GM21723 (cell line): ENCODE measurements around the gene OLIG1.

Experiments used
- ATAC-seq: cut with Tn5 transposase; IDR thresholded peaks from one replicate; pipeline ENCODE4 v1.9.1; 2021; ENCODE audit warnings: mild to moderate bottlenecking, moderate library complexity; ENCODE audit not compliant: unreplicated experiment

The OLIG1 gene

DNA sequence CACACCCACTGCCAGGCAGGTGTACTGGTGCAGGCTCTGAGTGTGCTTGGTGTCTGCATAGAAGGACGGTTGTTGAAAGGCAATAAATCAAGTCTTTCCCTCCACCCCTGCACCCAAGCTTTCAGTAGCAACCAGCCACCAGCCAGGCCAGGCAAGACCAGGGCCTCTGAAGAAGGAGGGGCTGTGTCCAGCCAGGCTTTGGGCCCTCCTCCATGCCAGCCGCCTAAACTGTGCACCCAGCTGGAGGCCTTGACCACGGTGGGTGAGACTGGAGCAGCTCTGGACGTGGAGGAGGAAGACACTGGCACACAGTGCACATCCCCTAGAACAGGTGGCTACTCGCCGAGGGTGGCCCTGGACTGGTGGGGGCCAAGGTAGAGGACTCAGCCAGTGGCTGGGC, 39.3 kb upstream of the OLIG1 start:
- no peak for ATAC-seq

DNA sequence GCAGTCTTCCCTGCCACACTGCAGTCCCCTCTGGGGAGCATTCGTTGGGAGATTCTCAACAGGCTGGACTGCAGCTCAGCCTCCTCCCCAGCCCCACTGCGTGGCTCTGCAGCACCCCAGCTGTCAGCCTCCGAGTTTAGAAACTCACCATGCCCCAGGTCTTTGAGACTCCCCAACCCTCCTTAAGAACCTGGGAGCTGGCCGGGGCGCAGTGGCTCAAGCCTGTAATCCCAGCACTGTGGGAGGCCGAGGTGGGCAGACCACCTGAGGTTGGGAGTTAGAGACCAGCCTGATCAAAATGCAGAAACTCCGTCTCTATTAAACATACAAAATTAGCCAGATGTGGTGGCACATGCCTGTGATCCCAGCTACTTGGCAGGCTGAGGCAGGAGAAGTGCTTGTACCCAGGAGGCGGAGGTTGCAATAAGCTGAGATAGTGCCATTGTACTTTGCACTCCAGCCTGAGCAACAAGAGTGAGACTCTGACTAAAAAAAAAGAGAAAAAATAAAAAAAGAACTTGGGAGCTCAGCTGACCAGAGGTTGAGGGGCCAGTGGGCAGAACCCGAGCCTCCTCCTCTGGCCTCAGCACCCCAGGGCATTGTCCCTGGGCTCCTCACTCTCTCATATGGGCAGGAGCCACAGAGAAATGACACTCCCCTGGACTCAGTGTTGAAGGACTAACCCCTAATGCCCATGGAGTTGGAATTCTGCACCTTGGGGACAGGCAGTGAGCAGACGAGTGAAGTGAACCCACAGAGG, 38.6 kb upstream of the OLIG1 start:
- no peak for ATAC-seq

DNA sequence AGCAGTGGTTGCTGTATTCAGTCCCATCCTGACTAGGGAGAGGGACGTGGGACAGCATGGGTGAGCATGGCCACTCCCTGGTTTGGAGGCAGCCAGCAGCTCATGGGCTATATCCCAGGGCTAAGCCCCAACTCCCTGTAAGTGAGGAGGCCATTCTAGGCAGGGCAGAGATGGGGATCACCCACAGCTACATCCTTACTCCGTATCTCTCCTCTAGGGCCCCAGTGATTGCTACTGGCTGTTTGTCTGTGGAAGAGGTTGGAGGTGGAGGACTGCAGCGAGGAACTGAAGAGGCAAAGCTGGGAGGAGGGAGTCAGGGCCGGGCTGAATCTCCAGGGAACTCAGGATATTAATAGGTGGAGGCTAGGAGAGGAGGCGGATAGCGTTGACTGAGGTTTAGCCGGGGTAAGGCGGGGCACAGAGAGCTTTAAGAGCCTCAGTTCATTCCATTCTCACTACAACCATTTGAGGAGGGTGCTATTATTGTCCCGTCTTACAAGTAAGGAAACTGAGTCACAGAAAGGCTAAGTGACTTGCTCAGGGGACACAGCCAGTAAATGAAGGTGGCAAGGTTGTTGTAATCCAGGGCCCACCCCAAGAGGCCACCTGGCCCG, 37.4 kb upstream of the OLIG1 start:
- ATAC-seq: no peak

DNA sequence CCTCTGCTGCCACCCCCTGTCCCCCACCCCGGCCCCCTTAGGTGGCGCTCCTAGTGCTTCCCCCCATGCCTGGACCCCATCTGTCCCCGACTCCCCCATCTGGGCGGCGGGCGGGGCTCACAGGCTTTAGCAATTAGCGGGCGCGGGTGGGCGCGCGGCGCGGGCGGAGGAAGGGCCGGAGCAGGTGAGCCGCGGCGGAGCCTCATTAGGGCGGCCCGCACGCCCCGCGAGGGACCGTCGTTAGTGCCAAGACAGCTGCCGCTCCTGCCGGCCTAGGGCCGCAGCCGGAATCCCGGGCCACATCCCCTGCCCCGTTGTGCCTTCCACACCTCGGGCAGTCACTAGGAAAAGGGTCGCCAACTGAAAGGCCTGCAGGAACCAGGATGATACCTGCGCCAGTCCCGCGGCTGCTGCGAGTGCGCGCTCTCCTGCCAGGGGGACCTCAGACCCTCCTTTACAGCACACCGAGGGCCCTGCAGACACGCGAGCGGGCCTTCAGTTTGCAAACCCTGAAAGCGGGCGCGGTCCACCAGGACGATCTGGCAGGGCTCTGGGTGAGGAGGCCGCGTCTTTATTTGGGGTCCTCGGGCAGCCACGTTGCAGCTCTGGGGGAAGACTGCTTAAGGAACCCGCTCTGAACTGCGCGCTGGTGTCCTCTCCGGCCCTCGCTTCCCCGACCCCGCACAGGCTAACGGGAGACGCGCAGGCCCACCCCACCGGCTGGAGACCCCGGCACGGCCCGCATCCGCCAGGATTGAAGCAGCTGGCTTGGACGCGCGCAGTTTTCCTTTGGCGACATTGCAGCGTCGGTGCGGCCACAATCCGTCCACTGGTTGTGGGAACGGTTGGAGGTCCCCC, 36.6 kb upstream of the OLIG1 start:
- no peak for ATAC-seq

DNA sequence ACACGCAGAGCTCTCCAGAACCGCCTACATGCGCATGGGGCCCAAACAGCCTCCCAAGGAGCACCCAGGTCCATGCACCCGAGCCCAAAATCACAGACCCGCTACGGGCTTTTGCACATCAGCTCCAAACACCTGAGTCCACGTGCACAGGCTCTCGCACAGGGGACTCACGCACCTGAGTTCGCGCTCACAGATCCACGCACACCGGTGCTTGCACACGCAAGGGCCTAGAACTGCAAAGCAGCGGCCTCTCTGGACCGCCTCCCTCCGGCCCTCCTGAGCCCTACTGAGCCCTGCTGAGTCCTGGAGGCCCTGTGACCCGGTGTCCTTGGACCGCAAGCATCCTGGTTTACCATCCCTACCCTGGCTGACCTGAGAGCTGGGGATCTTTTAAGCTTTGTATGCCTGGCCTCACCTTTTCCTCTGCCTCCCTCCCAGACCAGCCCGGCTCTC, 36.0 kb upstream of the OLIG1 start:
- no peak for ATAC-seq

DNA sequence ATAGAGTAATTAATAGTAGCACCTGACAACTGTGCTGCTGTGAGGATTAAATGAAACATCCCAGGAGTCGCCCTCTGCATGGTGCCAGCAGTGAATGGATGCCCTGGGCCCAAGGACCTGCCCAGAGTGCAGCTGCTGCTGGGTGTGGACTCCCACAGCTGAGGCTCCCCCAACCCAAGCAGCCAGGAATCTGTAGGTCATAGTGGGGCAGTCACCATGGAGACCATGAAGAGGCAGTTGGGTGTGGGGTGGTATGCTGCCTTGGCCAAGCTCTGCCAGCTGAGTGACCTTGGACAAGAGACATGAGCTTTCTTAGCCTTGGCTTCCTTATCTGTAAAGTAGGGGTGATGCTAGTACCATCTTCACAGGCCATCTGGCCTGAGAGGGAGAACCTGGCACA, 34.8 kb upstream of the OLIG1 start:
- no peak for ATAC-seq

DNA sequence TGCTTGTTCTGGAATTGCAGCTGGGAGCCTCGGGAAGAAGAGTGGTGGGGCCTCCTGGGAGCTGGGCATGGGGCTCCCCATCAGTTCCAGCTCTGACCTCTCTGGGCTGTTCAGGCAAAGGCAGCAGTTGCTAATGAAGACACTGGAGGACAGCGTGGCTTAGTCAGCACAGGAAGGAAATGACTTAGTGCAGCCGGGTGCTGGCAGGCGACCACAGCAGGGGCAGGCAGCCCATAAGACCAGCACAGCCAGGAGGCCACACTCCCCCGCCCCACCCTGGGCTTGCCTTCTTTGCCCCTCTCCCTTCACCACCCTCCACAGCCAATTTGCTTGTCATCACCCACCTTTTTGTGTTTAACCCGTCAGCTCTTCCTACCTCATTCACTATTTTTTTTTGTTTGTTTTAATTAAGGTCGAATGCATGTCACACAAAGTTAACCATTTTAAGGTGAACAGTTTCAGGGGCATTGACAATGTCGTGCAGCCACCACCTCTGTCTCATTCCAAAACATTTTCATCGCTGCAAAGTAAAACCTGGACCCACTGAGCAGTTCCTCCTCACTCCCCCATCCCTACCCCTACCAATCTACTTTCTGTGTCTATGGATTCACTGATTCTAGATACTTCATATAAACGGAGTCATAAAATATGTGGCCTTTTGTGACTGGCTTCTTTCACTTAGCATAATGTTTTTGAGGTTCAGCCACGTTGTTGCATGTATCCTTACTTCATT, 33.3 kb upstream of the OLIG1 start:
- no peak for ATAC-seq

DNA sequence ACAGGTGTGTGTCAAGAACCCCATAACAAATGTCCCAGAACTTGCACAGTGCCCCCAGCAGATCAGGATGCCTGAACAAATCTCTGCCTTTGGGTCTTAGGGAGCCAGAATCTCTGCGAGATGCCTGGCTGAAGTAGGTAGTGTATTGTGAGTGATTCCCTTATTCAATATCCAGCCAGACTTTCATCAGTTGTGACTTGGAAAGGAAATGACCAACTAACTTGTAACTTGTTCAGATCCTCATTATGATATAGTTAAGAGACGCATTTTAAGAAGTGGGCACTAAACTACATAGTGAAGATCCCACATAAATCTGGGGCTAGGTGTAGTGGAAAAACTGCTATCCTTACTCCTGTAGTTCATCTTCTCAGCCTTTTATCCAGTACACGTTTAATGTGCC, 32.4 kb upstream of the OLIG1 start:
- no peak for ATAC-seq

DNA sequence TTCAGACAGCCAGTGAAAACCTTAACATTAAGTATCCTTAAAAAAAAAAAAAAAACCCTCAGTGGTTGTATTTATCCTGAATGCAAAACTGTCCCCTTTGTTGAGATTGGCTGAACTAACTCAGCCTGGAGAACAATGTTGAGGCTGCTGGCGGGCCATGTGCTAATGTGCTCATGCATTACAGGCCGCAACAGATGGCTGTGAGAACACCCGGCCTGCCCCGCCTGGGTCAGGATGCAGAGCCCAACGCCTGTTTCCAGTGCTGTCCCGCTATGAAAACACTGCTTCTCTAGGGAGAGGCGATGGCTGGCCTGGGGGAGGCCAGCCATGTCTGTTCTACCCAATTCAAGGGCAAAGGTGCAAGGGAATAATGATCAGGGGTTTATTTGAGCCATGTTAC, 30.4 kb upstream of the OLIG1 start:
- ATAC-seq: no peak

DNA sequence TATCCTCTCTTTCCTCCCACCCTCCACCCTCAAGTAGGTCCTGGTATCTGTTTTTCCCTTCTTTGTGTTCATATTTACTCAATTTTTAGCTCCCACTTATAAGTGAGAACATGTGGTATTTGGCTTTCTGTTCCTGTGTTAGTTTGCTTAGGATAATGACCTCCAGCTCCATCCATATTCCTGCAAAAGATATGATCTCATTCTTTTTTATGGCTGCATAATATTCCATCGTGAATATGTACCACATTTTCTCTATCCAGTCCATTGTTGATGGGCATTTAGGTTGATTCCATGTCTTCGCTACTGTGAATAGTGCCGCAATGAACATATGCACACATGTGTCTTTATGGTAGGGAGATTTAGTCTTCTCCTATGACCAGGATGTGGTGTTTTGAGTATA, 29.7 kb upstream of the OLIG1 start:
- no peak for ATAC-seq

DNA sequence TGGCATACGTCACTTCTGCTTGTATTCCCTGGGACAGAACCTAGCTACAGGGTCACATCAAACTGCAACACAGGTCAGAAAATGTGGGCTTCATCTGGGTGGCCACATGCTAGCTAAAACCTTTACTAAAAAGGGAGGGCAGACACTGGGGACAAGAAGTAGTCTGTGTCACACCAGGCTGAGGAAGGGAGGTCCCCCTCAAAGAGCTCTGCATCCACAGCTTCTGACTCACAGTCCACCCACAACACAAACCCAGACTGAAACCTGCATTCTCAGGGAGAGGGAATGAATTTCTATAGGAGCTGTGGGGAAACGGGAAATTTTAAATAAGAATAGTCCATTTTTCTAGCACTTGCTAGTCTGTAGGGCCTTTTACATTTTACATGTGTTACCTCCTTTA, 28.0 kb upstream of the OLIG1 start:
- no peak for ATAC-seq

DNA sequence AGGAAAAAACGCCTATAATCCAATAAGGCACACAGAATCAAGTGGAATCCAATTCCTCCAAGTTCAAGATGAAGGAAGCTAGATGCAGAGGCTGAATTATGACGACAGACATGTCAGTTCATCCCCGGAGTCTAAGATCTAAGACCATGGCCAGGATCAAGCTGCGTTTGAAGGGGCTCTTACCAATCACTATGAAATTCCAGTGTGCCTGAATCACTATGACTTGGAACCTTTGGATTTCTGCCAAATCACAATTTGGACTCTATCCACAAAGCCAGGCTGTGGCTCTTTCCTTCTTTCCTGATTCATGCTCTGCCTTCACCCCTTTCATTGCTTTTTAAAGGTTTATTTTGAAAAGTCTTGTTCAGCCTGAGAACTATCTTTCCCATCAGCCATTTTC, 27.1 kb upstream of the OLIG1 start:
- no peak for ATAC-seq

DNA sequence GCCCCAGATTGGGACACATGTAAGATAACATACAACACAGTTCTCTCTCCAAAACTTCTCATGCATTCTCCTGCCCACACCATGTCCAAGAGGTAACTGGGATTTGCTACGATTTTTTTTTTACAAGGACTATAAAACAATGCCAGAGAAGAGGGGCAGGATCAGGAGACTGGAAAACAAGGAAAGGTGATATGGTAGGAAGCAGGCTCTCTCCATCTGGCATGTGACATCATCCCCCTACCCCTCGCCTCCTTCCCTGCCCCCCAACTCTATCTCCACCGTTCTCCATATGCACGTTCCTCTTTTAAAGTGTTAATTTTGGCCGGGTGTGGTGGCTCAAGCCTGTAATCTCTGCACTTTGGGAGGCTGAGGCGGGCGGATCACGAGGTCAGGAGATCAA, 23.5 kb upstream of the OLIG1 start:
- ATAC-seq: no peak

DNA sequence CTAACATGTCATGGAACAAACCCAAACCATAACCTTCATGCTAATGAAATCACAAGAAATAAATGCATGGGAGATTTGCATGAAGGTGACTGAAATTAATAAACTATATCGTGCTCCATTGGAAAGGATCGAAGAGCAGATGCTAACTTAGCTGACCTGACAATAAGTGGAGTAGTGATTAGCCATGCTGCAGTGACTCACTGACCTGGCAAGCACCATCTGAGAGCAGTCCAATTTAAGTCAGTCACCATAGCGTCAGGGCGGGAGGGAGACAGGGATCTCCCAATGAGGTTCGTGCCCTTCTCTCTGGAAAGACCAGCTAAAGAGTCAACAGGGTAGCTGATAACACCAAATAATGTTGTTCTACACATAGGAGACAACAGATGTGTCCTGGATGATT, 22.7 kb upstream of the OLIG1 start:
- ATAC-seq: no peak

DNA sequence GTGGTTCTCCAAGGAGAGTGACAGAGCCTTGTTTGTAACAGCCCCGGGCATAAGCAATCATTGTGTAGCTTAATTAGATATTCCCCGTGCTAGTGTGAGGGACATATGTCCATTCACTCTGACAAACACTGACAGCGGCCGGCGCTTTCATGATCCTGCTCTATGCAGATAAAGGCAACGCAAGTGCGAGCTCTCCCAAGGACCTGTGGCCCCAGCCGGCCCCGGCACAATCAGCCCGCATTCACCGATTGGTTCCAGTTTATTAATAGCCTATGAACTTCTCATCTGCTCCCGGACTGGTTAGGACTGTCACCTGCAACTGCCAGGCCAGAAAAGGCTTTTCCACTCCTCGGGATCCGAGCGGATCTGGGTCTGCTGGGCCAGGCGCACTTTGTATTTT, 18.0 kb upstream of the OLIG1 start:
- ATAC-seq: no peak

DNA sequence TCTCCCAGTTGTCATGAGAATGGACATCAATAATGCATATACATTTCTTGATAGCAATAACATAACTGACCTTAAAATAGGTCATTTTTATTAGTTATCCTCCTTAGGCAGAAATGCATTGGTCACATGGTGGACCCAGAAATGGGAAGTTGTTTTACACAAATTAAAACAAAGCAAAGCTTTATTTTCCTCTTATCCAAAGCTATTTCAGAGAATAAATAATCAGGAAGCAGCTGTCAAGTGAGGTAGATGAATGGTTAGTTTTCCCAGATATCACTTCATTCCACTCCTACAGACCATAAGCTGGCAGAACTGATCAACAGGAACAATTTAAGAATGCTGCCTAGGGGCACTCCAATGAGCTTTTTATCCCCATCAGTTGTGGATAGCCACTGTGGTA, 16.0 kb upstream of the OLIG1 start:
- ATAC-seq: no peak

DNA sequence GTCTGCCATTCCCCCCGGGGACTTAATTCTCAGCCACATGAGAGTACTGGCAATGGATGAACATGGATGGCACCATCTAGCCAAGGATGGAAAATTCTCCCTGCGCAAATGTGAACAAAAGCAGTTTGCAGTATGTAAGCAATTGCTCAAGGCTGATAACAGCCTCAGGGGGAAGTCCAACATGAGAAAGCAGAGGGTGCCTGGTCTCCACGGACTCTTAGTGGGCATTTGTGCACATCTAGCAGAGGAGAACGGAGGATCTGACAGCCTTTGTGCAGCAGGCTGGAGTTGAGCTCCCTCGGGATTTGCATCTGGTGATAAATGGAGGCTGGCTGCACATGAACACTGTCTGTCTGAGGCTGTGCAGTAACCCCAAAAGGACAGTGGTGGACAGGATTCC, 13.9 kb upstream of the OLIG1 start:
- no peak for ATAC-seq

DNA sequence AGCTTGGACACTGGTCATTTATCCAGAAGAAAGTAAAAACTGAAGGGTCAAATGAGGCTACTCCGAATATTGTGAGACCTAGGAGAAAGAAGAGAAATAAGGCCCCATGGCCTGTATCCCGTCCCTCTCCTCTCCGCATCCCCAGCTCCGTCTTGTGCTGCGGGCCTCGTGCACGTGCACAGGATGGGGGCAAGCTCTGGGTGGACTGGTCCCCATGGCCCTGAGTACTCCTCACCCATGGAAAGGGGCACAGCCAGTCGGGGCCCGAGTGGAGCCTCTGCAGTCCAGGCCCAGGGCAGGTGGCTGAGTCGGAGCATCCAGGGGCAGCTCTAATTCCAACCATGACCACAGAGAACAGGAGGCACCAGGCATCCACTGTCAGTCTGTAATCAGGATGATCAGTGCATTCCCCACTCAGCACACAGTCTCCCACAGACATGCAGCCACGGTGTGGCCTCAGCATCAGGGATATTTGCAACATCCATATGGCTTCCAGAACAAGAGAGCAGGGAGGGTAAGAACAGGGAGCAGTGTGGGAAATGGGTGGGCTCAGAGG, 12.5 kb upstream of the OLIG1 start:
- no peak for ATAC-seq

DNA sequence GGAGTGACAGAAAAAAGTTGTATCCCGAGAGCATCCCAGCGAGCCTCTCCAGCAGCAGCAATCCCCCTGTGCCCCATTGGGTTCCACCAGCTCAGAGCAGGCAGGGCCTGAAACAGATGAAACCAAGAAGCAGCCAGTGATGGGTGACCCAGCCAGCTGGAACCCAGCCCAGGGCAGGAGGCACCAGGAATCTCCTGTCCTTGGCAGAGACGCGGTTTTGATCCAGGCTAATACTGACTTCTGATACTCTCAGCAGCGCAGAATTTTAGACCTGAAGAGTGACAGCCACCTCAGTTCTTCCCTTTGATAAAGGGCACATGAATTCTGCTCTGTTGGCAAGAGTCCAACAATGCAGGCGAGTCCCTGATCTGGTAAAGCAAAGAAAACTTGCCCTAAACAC, 11.4 kb upstream of the OLIG1 start:
- no peak for ATAC-seq

DNA sequence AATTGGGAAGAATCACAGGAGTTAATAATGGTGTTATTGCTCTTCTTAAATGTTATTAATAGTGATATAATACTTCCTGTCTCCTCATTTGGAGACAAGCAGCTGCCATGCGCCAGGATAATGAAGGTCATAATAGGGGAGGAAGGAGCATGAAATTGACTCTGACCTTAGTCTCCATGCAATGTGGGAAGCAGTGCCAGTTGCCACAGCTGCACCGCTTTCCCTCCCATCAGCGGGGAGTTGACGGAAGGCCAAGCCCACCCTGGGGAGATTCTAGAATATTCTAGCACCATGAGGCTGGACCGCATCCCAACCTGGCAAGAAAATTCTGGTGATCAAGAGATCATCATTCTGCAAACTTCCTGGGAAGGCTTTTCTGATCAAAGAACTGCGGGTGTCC, 11.0 kb upstream of the OLIG1 start:
- no peak for ATAC-seq

DNA sequence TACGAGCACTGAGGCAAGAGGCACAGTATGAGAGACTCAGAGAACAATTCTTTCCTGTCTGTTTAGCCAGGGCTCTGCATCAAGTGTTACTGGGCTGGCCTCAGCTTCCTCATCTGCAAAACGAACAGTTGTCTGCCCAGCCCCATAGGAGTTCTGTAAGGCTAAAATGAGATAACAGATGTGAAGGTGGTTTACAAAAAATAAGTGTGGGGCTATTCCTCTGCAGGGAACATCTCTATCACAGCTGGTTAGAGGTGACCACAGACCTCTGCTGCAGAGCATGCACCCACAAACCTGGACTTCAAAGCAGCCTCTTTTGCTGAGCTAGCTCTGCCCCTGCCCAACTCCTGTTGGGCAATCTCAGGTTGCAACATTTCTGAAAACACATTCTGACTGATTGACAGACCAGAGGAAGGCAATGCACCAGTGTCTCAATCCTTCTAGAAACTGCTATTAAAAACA, 10.5 kb upstream of the OLIG1 start:
- no peak for ATAC-seq
